Caco-2 (cell line): ENCODE measurements around the gene KIF20B. TPM values are rescaled to one million over a fixed set of nuclear protein-coding genes. Genes with fewer than 3 reads are reported as not detected.
"Not testable (repeated sequence)": the region's sequence is repeated elsewhere in the genome, so short reads cannot be mapped to it uniquely, and the experiment has no call there.

Experiments used
- BruUV-seq: library from RNA; stranded (reverse); fragments of 400-500 nt; replicated peaks from 2 replicates; lab custom pipeline; 2021; lab: Mats Ljungman, UMichigan
- CTCF ChIA-PET: fragments of 300-600 bp; sonication (Branson Sonifier 250); formaldehyde crosslinking; loops from one replicate; lab custom pipeline; 2022; ENCODE audit warnings: antibody characterized with exemption; lab: Charles Lee
- POLR2A ChIA-PET: fragments of 300-600 bp; sonication (Branson Sonifier 250); formaldehyde crosslinking; loops from one replicate; lab custom pipeline; 2022; ENCODE audit warnings: antibody characterized with exemption; lab: Charles Lee
- DNase-seq, 2 experiments: peaks; one replicate each; pipeline versions ENCODE4 v3.0.0 to v3.0.0-alpha.2; 2020 to 2022
- H3K27me3 ChIP-seq: replicated peaks from 2 replicates; pipeline ENCODE4 v1.6.0; 2011; ENCODE audit warnings: low read length; ENCODE audit not compliant: control insufficient read depth, insufficient read depth
- H3K36me3 ChIP-seq: 2 replicates; pipeline ENCODE4 v1.5.1; 2011; ENCODE audit warnings: low read length; ENCODE audit not compliant: control insufficient read depth, insufficient read depth
- H3K4me1 ChIP-seq: fragments of 250-450 bp; sonication (Bioruptor Pico); 2 replicates; pipeline ENCODE4 v1.5.1; 2020; ENCODE audit warnings: mild to moderate bottlenecking
- H3K4me3 ChIP-seq: 2 replicates; pipeline ENCODE4 v1.5.1; 2011; ENCODE audit warnings: low read depth, mild to moderate bottlenecking, control low read depth, low read length
- H3K9me3 ChIP-seq: fragments of 250-450 bp; sonication (Bioruptor Pico); 2 replicates; pipeline ENCODE4 v1.5.1; 2020; ENCODE audit warnings: mild to moderate bottlenecking, moderate library complexity
- H3K27ac Mint-ChIP-seq: one replicate; pipeline ENCODE4 v1.8.0; 2022; ENCODE audit warnings: mixed read lengths; ENCODE audit not compliant: unreplicated experiment
- H3K27me3 Mint-ChIP-seq: one replicate; pipeline ENCODE4 v1.8.0; 2022; ENCODE audit warnings: mixed read lengths; ENCODE audit not compliant: insufficient read depth, unreplicated experiment
- H3K36me3 Mint-ChIP-seq: one replicate; pipeline ENCODE4 v1.8.0; 2022; ENCODE audit warnings: mild to moderate bottlenecking, mixed read lengths; ENCODE audit not compliant: insufficient read depth, unreplicated experiment
- H3K4me1 Mint-ChIP-seq: one replicate; pipeline ENCODE4 v1.8.0; 2022; ENCODE audit warnings: low read depth, mixed read lengths; ENCODE audit not compliant: unreplicated experiment
- H3K4me3 Mint-ChIP-seq: one replicate; pipeline ENCODE4 v1.8.0; 2022; ENCODE audit warnings: mild to moderate bottlenecking, moderate library complexity, mixed read lengths; ENCODE audit not compliant: unreplicated experiment
- H3K9me3 Mint-ChIP-seq: one replicate; pipeline ENCODE4 v1.8.0; 2022; ENCODE audit warnings: mixed read lengths; ENCODE audit not compliant: unreplicated experiment
- CTCF ChIP-seq, 2 experiments: fragments of 200-600 bp in 1 of 2; IDR thresholded peaks; 1 replicate in 1 of 2; 2 replicates in 1 of 2; pipeline versions ENCODE4 v1.5.1 to v1.8.0; 2011 to 2022; ENCODE audit warnings: antibody characterized with exemption in 1 of 2, control low read depth in 1 of 2, inconsistent platforms in 1 of 2, low read depth in 1 of 2, low read length in 1 of 2, mild to moderate bottlenecking in 1 of 2, moderate library complexity in 1 of 2; ENCODE audit not compliant: insufficient read depth in 1 of 2, severe bottlenecking in 1 of 2, unreplicated experiment in 1 of 2
- intact Hi-C: fragments of 100-400 bp; cut with micrococcal nuclease; formaldehyde crosslinking; loops from one replicate; pipeline ENCODE4 v1.10.0; 2022; ENCODE audit not compliant: unreplicated experiment
- total RNA-seq: library from RNA; stranded (reverse); gene quantifications from 2 replicates; pipeline ENCODE4 v1.2.3, GENCODE V29; 2022

Gene KIF20B
- total RNA-seq, 1 experiment from 2014 or later, result 43.9 TPM

GRCh38 chr10:89755374-89755773 lies 54.0 kb downstream of the KIF20B start:
- POLR2A ChIA-PET, result no interaction called here
- intact Hi-C loops, result no loop called here

GRCh38 chr10:89759531-89759930 lies 58.1 kb downstream of the KIF20B start:
- no TSS peak for BruUV-seq
- Mint-ChIP-seq H3K4me3 (no peak overlapping the region), H3K27me3 (no peaks in the 10 kb centered on the region), H3K36me3 (peaks cover 37% of the 10 kb centered on the region), H3K27ac (no peak overlapping the region), H3K9me3 (peaks cover 9% of the 10 kb centered on the region), H3K4me1 (no peaks in the 10 kb centered on the region)
- no peak for DNase-seq
- intact Hi-C loops, result no loop called here
- H3K4me1 ChIP-seq, result no peaks in the 10 kb centered on the region
- no peak overlapping the region for H3K4me3 ChIP-seq
- no peaks in the 10 kb centered on the region for H3K27me3 ChIP-seq
- POLR2A ChIA-PET, result no interaction called here
- no peak for TF ChIP-seq CTCF (IDR thresholded peaks at IDR 0.05; ENCODE audit: insufficient read depth in 1 of 2, low read depth in 1 of 2, low read length in 1 of 2, severe bottlenecking in 1 of 2, unreplicated experiment in 1 of 2)
- CTCF ChIA-PET, result no interaction called here
- H3K36me3 ChIP-seq, result no peaks in the 10 kb centered on the region
- peaks cover 3% of the 10 kb centered on the region; the same call in 1 of the 2 replicates for H3K9me3 ChIP-seq

More at GRCh38 chr10:89755374-89755773, 54.0 kb downstream of the KIF20B start:
- Histone ChIP-seq H3K9me3 (no peaks in the 10 kb centered on the region), H3K27me3 (no peaks in the 10 kb centered on the region), H3K4me1 (no peaks in the 10 kb centered on the region), H3K4me3 (no peak overlapping the region), H3K36me3 (no peaks in the 10 kb centered on the region)
- no peaks in the 10 kb centered on the region for H3K9me3 Mint-ChIP-seq
- no peak for TF ChIP-seq CTCF (IDR thresholded peaks at IDR 0.05; ENCODE audit: insufficient read depth in 1 of 2, low read depth in 1 of 2, low read length in 1 of 2, severe bottlenecking in 1 of 2, unreplicated experiment in 1 of 2)
- H3K27me3 Mint-ChIP-seq, result no peaks in the 10 kb centered on the region
- no peak overlapping the region for H3K27ac Mint-ChIP-seq
- peaks cover 21% of the 10 kb centered on the region for H3K36me3 Mint-ChIP-seq
- CTCF ChIA-PET, result no interaction called here
- BruUV-seq, result no TSS peak
- no peak for DNase-seq
- no peak overlapping the region for H3K4me3 Mint-ChIP-seq
- H3K4me1 Mint-ChIP-seq, result no peaks in the 10 kb centered on the region

GRCh38 chr10:89763671-89764070 lies 62.3 kb downstream of the KIF20B start:
- POLR2A ChIA-PET, result not testable (repeated sequence)

GRCh38 chr10:89771684-89772083 lies 70.3 kb downstream of the KIF20B start:
- no peak overlapping the region for H3K4me3 ChIP-seq
- no TSS peak for BruUV-seq
- ChIA-PET CTCF (no interaction called here), POLR2A (no interaction called here)
- Mint-ChIP-seq H3K4me1 (no peaks in the 10 kb centered on the region), H3K36me3 (peaks cover 46% of the 10 kb centered on the region), H3K27ac (no peak overlapping the region), H3K9me3 (no peaks in the 10 kb centered on the region), H3K27me3 (no peaks in the 10 kb centered on the region), H3K4me3 (no peak overlapping the region)
- intact Hi-C loops, result loop anchor here (5.0 kb wide), 1 partner anchor 344 kb away; no protein-coding TSS in a partner anchor
- no peaks in the 10 kb centered on the region for H3K36me3 ChIP-seq
- no peak for DNase-seq
- H3K9me3 ChIP-seq, result 0 out of 2 replicates have a peak, but pooled peaks cover 3% of the 10 kb centered on the region
- no peaks in the 10 kb centered on the region for H3K4me1 ChIP-seq
- no peaks in the 10 kb centered on the region for H3K27me3 ChIP-seq
- no peak for TF ChIP-seq CTCF (IDR thresholded peaks at IDR 0.05; ENCODE audit: insufficient read depth in 1 of 2, low read depth in 1 of 2, low read length in 1 of 2, severe bottlenecking in 1 of 2, unreplicated experiment in 1 of 2)

More at GRCh38 chr10:89763671-89764070, 62.3 kb downstream of the KIF20B start:
- H3K4me1 Mint-ChIP-seq, H3K27me3 Mint-ChIP-seq, H3K36me3 ChIP-seq, H3K9me3 ChIP-seq, H3K9me3 Mint-ChIP-seq, H3K27ac Mint-ChIP-seq, H3K4me3 Mint-ChIP-seq, H3K27me3 ChIP-seq, BruUV-seq, H3K4me3 ChIP-seq, H3K4me1 ChIP-seq, CTCF ChIA-PET, intact Hi-C loops, DNase-seq: not testable (repeated sequence)
- H3K36me3 Mint-ChIP-seq, result peaks cover 50% of the 10 kb centered on the region
